Esophagus squamous epithelium (tissue), 5 donors: Measurements from ENCODE around the gene TOM1. TPM values are rescaled to one million over a fixed set of nuclear protein-coding genes. Genes with fewer than 3 reads are reported as not detected.

Experiments used
- DNase-seq: peaks from one replicate; lab custom pipeline; 2025; lab: John Stamatoyannopoulos, UW
- H3K27ac ChIP-seq, 4 donors: fragments of 200-600 bp; sonication (generic); one replicate each; pipeline ENCODE4 v1.5.1; 2016 to 2019; ENCODE audit warnings: mild to moderate bottlenecking in 1 of 4
- H3K27me3 ChIP-seq, 4 donors: fragments of 200-600 bp; sonication (generic); 1 replicate in 3 of 4; 2 replicates in 1 of 4; pipeline versions ENCODE4 v1.5.1 to v1.6.0; 2017 to 2021; ENCODE audit warnings: antibody characterized with exemption in 1 of 4
- H3K36me3 ChIP-seq, 3 donors: fragments of 200-600 bp; sonication (generic); one replicate each; pipeline ENCODE4 v1.5.1; 2016 to 2019
- H3K4me1 ChIP-seq, 3 donors: fragments of 200-600 bp; sonication (generic); one replicate each; pipeline ENCODE4 v1.5.1; 2017 to 2019
- H3K4me3 ChIP-seq, 4 donors: fragments of 200-600 bp; sonication (generic); 1 replicate in 3 of 4; 2 replicates in 1 of 4; pipeline ENCODE4 v1.5.1; 2016 to 2019; ENCODE audit warnings: mild to moderate bottlenecking in 2 of 4, moderate library complexity in 1 of 4
- H3K9me3 ChIP-seq, 3 donors: fragments of 200-600 bp; sonication (generic); one replicate each; pipeline ENCODE4 v1.5.1; 2016 to 2019
- CTCF ChIP-seq, 6 experiments: fragments of 450-650 bp in 4 of 6; fragments of 200-600 bp in 2 of 6; sonication (generic) in 2 of 6; IDR thresholded peaks; one replicate each; pipeline ENCODE4 v1.5.1; 2016 to 2019; ENCODE audit warnings: antibody characterized with exemption in 6 of 6, mild to moderate bottlenecking in 4 of 6, moderate library complexity in 4 of 6
- POLR2A ChIP-seq, 4 donors: fragments of 450-650 bp; IDR thresholded peaks; one replicate each; pipeline ENCODE4 v1.6.1; 2017; ENCODE audit warnings: antibody characterized with exemption in 4 of 4, mild to moderate bottlenecking in 4 of 4, moderate library complexity in 3 of 4
- WGBS, 2 donors: methylation state at CpG; one replicate each; pipeline ENCODE4 v1.1.5; 2018; 5-methylcytosine and 5-hydroxymethylcytosine counted together
- intact Hi-C: fragments of 100-400 bp; cut with DNase I; formaldehyde crosslinking; loops from one replicate; pipeline ENCODE4 v1.15.0; 2022
- total RNA-seq, 4 donors: library from RNA; depleted of rRNA; stranded (reverse); fragments of >200 nt; gene quantifications; one replicate each; pipeline ENCODE4 v1.1.0, GENCODE V29; 2016
- donor health status: DM: yes; HTN: yes; CAD: no.

TOM1 gene
- total RNA-seq, 4 donors from 2014 or later = 72.1 to 145 (median 106) TPM

GRCh38 chr22:35310556-35311550 is 11.2 kb downstream of the TOM1 start:
- Histone ChIP-seq H3K36me3 (peaks cover 0 to 6% (median 0%) of the 10 kb centered on the region in 3 donors), H3K9me3 (no peaks in the 10 kb centered on the region), H3K4me1 (peaks cover 44 to 100% (median 63%) of the 10 kb centered on the region in 3 donors), H3K27me3 (no peaks in the 10 kb centered on the region), H3K27ac (peak overlapping the region; percentile 63 to 91 (median 87)), H3K4me3 (no peak overlapping the region)
- 52 to 77% methylated on average over 9 to 12 of the region's 18 CpGs for WGBS, 2 donors
- intact Hi-C loops = no loop called here
- no peak for DNase-seq
- TF ChIP-seq POLR2A (IDR thresholded peaks at IDR 0.05) (no peak), CTCF (IDR thresholded peaks at IDR 0.05) (no peak)

- Histone ChIP-seq H3K9me3 (no peaks in the 10 kb centered on the region), H3K27me3 (no peaks in the 10 kb centered on the region), H3K4me3 (no peak overlapping the region), H3K4me1 (peaks cover 43 to 100% (median 58%) of the 10 kb centered on the region in 3 donors), H3K27ac (peak overlapping the region; percentile 63 to 91 (median 87)), H3K36me3 (peaks cover 0 to 6% (median 0%) of the 10 kb centered on the region in 3 donors)
- WGBS, 2 donors = 58% methylated on average over 4 of the region's 8 CpGs; no CpG with 5 or more reads in 1 of the 2 donors
- intact Hi-C loops = no loop called here
- TF ChIP-seq CTCF (IDR thresholded peaks at IDR 0.05) = no peak
- no peak for TF ChIP-seq POLR2A (IDR thresholded peaks at IDR 0.05)
- DNase-seq = no peak
These were observed 11.9 kb downstream of the TOM1 start for GRCh38 chr22:35311551-35311999.

GRCh38 chr22:35312198-35313059 is 12.7 kb downstream of the TOM1 start:
- peaks cover 42 to 96% (median 52%) of the 10 kb centered on the region in 3 donors for H3K4me1 ChIP-seq

More at GRCh38 chr22:35312198-35313059, 12.7 kb downstream of the TOM1 start:
- intact Hi-C loops = no loop called here
- peak overlapping the region; percentile 78 to 91 (median 87) for H3K27ac ChIP-seq
- no peaks in the 10 kb centered on the region for H3K27me3 ChIP-seq
- no peaks in the 10 kb centered on the region for H3K9me3 ChIP-seq
- no peak overlapping the region for H3K4me3 ChIP-seq
- TF ChIP-seq POLR2A (IDR thresholded peaks at IDR 0.05) (no peak), CTCF (IDR thresholded peaks at IDR 0.05) (no peak)
- peaks cover under 1 to 11% (median 2%) of the 10 kb centered on the region in 3 donors for H3K36me3 ChIP-seq
- no peak for DNase-seq
- WGBS, 2 donors = 58 to 73% methylated on average over 11 to 12 of the region's 13 CpGs
